SU-DHL-6 (cell line): ENCODE results near the gene SCUBE1.

Experiments
- EZH2phosphoT487 ChIP-seq: fragments of 200-600 bp; sonication (generic), shearing (Covaris generic); conservative IDR thresholded peaks from 2 replicates; pipeline ENCODE4 v1.6.1; 2018; ENCODE audit warnings: mild to moderate bottlenecking, antibody characterized with exemption, low read length, moderate library complexity, mixed read lengths
- TF ChIP-seq, protein P1 (sequence below): fragments of 200-600 bp; sonication (generic); IDR thresholded peaks from one replicate; pipeline ENCODE4 v1.5.1; 2017; ENCODE audit warnings: antibody characterized with exemption, mild to moderate bottlenecking, low read length, moderate library complexity; ENCODE audit not compliant: insufficient read depth, poor library complexity, severe bottlenecking

- TF ChIP-seq, protein P1, sequence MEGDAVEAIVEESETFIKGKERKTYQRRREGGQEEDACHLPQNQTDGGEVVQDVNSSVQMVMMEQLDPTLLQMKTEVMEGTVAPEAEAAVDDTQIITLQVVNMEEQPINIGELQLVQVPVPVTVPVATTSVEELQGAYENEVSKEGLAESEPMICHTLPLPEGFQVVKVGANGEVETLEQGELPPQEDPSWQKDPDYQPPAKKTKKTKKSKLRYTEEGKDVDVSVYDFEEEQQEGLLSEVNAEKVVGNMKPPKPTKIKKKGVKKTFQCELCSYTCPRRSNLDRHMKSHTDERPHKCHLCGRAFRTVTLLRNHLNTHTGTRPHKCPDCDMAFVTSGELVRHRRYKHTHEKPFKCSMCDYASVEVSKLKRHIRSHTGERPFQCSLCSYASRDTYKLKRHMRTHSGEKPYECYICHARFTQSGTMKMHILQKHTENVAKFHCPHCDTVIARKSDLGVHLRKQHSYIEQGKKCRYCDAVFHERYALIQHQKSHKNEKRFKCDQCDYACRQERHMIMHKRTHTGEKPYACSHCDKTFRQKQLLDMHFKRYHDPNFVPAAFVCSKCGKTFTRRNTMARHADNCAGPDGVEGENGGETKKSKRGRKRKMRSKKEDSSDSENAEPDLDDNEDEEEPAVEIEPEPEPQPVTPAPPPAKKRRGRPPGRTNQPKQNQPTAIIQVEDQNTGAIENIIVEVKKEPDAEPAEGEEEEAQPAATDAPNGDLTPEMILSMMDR: no peak
- no peak for TF ChIP-seq EZH2phosphoT487
Observed at GRCh38 chr22:43237280-43237679, 105.9 kb downstream of the SCUBE1 start.
